ENCODE data around the gene RGS9. TPM values are rescaled to one million over a fixed set of nuclear protein-coding genes. Genes with fewer than 3 reads are reported as not detected.

RGS9 gene
- total RNA-seq, 1 experiment from 2014 or later: 1.8 TPM

- Histone ChIP-seq H3K36me3 (ENCODE audit: insufficient read depth, low read length, poor library complexity, severe bottlenecking) (no peaks in the 10 kb centered on the region), H3K9me3 (ENCODE audit: low read depth, low read length, poor library complexity, severe bottlenecking) (no peaks in the 10 kb centered on the region), H3K27me3 (replicated peaks; ENCODE audit: insufficient read depth, low read depth, low read length, poor library complexity) (no peaks in the 10 kb centered on the region), H3K4me1 (ENCODE audit: insufficient read depth, low read length, poor library complexity, severe bottlenecking) (peaks cover 15% of the 10 kb centered on the region), H3K4me3 (ENCODE audit: low read depth, low read length, poor library complexity, severe bottlenecking) (no peak overlapping the region), H3K27ac (ENCODE audit: low read depth, low read length, poor library complexity, severe bottlenecking) (no peak overlapping the region)
- CTCF ChIA-PET: no interaction called here
- BruUV-seq (replicated peaks): no TSS peak
- POLR2A ChIA-PET (ENCODE audit: low non-redundant PET): no interaction called here
- intact Hi-C loops (cut with micrococcal nuclease; ENCODE audit: unreplicated experiment): no loop called here
- no peak for DNase-seq (ENCODE audit: low spot score)
- TF ChIP-seq, protein P1, sequence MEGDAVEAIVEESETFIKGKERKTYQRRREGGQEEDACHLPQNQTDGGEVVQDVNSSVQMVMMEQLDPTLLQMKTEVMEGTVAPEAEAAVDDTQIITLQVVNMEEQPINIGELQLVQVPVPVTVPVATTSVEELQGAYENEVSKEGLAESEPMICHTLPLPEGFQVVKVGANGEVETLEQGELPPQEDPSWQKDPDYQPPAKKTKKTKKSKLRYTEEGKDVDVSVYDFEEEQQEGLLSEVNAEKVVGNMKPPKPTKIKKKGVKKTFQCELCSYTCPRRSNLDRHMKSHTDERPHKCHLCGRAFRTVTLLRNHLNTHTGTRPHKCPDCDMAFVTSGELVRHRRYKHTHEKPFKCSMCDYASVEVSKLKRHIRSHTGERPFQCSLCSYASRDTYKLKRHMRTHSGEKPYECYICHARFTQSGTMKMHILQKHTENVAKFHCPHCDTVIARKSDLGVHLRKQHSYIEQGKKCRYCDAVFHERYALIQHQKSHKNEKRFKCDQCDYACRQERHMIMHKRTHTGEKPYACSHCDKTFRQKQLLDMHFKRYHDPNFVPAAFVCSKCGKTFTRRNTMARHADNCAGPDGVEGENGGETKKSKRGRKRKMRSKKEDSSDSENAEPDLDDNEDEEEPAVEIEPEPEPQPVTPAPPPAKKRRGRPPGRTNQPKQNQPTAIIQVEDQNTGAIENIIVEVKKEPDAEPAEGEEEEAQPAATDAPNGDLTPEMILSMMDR (conservative IDR thresholded peaks at IDR 0.05; ENCODE audit: low read depth, low read length): no peak
- no peak for TF ChIP-seq EZH2 (IDR thresholded peaks at IDR 0.05; ENCODE audit: borderline replicate concordance, low read depth, low read length, poor library complexity, severe bottlenecking)
Observed at GRCh38 chr17:65104973-65105372, 32.2 kb upstream of the RGS9 start.

DNA sequence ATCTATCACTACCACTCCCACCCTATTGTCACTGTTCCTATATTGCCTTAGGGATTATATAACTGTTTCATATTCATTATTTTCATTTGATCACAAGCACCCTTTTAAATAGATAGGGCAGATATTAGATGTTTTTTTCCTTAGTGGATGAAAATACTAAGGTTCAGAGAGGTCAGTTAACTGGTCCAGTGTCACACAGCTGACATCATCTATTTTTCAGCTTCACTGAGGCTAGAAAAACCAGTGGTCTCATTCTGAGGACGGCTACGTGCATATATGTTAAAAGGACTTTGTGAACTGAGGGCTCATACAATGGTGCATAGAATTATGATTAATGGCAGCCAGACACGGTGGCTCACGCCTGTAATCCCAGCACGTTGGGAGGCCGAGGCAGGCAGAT lies 29.0 kb upstream of the RGS9 start:
- peaks cover 15% of the 10 kb centered on the region for H3K4me1 ChIP-seq (ENCODE audit: insufficient read depth, low read length, poor library complexity, severe bottlenecking)
- intact Hi-C loops (cut with micrococcal nuclease; ENCODE audit: unreplicated experiment): no loop called here
- DNase-seq (ENCODE audit: low spot score): no peak
- no peaks in the 10 kb centered on the region for H3K27me3 ChIP-seq (replicated peaks; ENCODE audit: insufficient read depth, low read depth, low read length, poor library complexity)
- CTCF ChIA-PET: no interaction called here
- no peaks in the 10 kb centered on the region for H3K9me3 ChIP-seq (ENCODE audit: low read depth, low read length, poor library complexity, severe bottlenecking)
- no TSS peak for BruUV-seq (replicated peaks)
- no peak overlapping the region for H3K27ac ChIP-seq (ENCODE audit: low read depth, low read length, poor library complexity, severe bottlenecking)
- POLR2A ChIA-PET (ENCODE audit: low non-redundant PET): no interaction called here
- H3K4me3 ChIP-seq (ENCODE audit: low read depth, low read length, poor library complexity, severe bottlenecking): no peak overlapping the region
- no peak for TF ChIP-seq EZH2 (IDR thresholded peaks at IDR 0.05; ENCODE audit: borderline replicate concordance, low read depth, low read length, poor library complexity, severe bottlenecking)
- TF ChIP-seq, protein P1 (conservative IDR thresholded peaks at IDR 0.05; ENCODE audit: low read depth, low read length): no peak
- no peaks in the 10 kb centered on the region for H3K36me3 ChIP-seq (ENCODE audit: insufficient read depth, low read length, poor library complexity, severe bottlenecking)

- no peak for DNase-seq (ENCODE audit: low spot score)
- no peaks in the 10 kb centered on the region for H3K36me3 ChIP-seq (ENCODE audit: insufficient read depth, low read length, poor library complexity, severe bottlenecking)
- CTCF ChIA-PET: no interaction called here
- H3K4me1 ChIP-seq (ENCODE audit: insufficient read depth, low read length, poor library complexity, severe bottlenecking): peaks cover 15% of the 10 kb centered on the region
- POLR2A ChIA-PET (ENCODE audit: low non-redundant PET): no interaction called here
- H3K9me3 ChIP-seq (ENCODE audit: low read depth, low read length, poor library complexity, severe bottlenecking): no peaks in the 10 kb centered on the region
- intact Hi-C loops (cut with micrococcal nuclease; ENCODE audit: unreplicated experiment): no loop called here
- BruUV-seq (replicated peaks): no TSS peak
- H3K4me3 ChIP-seq (ENCODE audit: low read depth, low read length, poor library complexity, severe bottlenecking): no peak overlapping the region
- H3K27me3 ChIP-seq (replicated peaks; ENCODE audit: insufficient read depth, low read depth, low read length, poor library complexity): no peaks in the 10 kb centered on the region
- no peak overlapping the region for H3K27ac ChIP-seq (ENCODE audit: low read depth, low read length, poor library complexity, severe bottlenecking)
- TF ChIP-seq, protein P1 (conservative IDR thresholded peaks at IDR 0.05; ENCODE audit: low read depth, low read length): no peak
- no peak for TF ChIP-seq EZH2 (IDR thresholded peaks at IDR 0.05; ENCODE audit: borderline replicate concordance, low read depth, low read length, poor library complexity, severe bottlenecking)
Observed at GRCh38 chr17:65109543-65109942, 27.6 kb upstream of the RGS9 start.
